Bronchial epithelial cell (primary cell): ENCODE measurements around the gene CREB3L4. TPM values are rescaled to one million over a fixed set of nuclear protein-coding genes. Genes with fewer than 3 reads are reported as not detected.

Source experiments
- DNase-seq: peaks from one replicate; pipeline ENCODE4 v3.0.0-alpha.2; 2010; ENCODE audit warnings: low read depth
- FAIRE-seq: peaks from 2 replicates; lab custom pipeline; 2011; peaks lifted over from hg19 to GRCh38; lab: Jason Lieb, UNC
- H3K27me3 ChIP-seq: 2 replicates; pipeline ENCODE4 v1.5.1; 2011; ENCODE audit warnings: low read length; ENCODE audit not compliant: control insufficient read depth, insufficient read depth
- H3K36me3 ChIP-seq: 2 replicates; pipeline ENCODE4 v1.5.1; 2011; ENCODE audit warnings: low read length; ENCODE audit not compliant: control insufficient read depth, insufficient read depth
- H3K4me3 ChIP-seq: 2 replicates; pipeline ENCODE4 v1.5.1; 2011; ENCODE audit warnings: mild to moderate bottlenecking, low read depth, low read length, control low read depth
- CTCF ChIP-seq: IDR thresholded peaks from 2 replicates; pipeline ENCODE4 v1.5.1; 2011; ENCODE audit warnings: mild to moderate bottlenecking, moderate library complexity, low read length, control low read depth, inconsistent platforms; ENCODE audit not compliant: insufficient read depth, severe bottlenecking
- total RNA-seq: library from RNA; depleted of rRNA; stranded (reverse); fragments of >200 nt; gene quantifications from 2 replicates; pipeline ENCODE4 v1.2.1, GENCODE V29; 2014

Gene CREB3L4
- total RNA-seq, result 4.6 and 7.1 TPM in 2 replicates

DNA sequence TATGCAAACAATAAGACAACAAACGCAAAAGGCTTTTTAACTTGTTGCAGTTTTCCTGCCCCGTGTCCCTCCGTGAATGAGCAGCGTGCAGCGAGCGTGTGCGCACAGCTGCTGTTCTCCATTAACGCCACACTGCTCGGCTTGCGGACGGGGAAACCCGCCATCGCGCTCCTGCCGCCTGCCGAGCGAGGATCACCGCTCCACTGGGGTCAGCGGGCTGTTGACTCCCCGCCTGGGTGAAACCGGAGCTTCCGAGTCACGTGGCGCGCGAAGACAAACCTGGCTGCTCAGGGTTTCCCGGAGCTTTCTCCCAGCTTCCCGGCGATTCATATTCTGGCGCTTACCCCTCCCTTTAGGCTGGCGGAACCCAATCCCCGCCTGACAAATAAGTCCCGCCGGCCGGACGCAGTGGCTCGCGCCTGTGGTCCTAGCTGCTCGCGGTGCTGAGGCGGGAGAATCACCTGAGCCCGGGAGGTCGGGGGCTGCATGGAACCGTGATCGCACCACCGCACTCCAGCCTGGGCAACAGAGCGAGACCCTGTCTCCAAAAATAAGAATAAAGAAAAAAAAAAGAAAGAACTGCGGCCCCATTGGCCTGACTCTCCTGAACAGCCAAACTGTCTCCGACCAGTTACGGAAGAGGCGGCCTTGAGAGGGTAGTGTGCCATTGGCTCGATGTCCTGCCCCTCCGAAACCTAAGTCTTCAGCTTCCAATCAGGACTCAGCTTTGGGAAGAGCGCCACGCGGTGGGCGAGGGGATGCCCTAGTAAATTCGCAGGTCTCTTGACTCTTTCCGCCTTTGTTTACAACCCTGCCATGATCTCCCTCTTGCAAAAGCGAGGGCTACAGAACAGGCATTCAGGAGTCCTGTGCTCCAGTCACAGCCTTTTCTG, at the start of gene CREB3L4:
TSS of gene CREB3L4 (plus strand) at position 796 of the 893 bp plus-strand sequence. CDS start 624 bp downstream, outside the sequence.
- DNase-seq (peak; percentile 97), FAIRE-seq (no peak)
- Histone ChIP-seq H3K4me3 (peak within 1 kb of the TSS; percentile 57), H3K36me3 (no peaks in the 10 kb centered on the region), H3K27me3 (no peaks in the 10 kb centered on the region)
- TF ChIP-seq CTCF, result peak; percentile 42

GRCh38 chr1:153919876-153920852, 47.5 kb upstream of the CREB3L4 start:
- FAIRE-seq (no peak), DNase-seq (peak; percentile 8)
- TF ChIP-seq CTCF, result no peak
- Histone ChIP-seq H3K4me3 (no peak overlapping the region), H3K27me3 (no peaks in the 10 kb centered on the region), H3K36me3 (peaks cover 3% of the 10 kb centered on the region)

DNA sequence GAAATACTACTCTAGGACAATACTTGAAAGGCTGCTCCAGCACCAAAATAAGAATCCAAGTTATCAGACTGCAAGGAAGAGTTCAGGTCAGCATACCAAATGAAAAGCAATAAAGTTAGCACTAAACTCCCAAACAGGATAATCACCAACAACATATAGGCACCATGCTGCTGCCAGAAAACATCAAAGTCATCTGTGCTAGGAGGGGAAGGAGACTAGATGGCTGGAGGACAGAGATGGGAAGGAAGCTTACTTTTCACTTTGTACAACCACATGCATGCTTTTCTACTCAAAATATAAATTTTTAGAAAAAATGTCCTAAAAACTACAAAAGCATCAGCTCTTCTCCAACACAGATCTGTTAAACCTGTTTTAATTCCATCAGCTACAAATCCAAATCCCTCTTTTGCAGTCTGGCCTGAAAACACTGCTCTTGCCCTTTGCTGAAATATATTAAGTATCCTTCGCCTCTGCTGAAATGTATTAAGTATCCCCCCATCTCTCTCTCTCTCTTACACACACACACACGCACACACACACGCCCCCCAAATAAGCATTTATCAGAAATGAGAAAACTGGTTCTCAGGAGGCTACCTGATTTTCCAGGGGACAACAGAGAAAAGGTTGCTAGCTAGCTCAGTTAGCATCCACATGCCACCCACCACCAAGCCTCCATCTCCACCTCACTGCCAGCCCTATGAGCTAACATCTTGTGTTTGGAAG, 46.5 kb upstream of the CREB3L4 start:
- H3K36me3 ChIP-seq, result peaks cover 3% of the 10 kb centered on the region
- DNase-seq (no peak), FAIRE-seq (no peak)
- no peak for TF ChIP-seq CTCF
- H3K27me3 ChIP-seq, result no peaks in the 10 kb centered on the region
- peak overlapping the region; percentile 42 for H3K4me3 ChIP-seq

- H3K36me3 ChIP-seq, result peaks cover 3% of the 10 kb centered on the region
- FAIRE-seq (no peak), DNase-seq (peak; percentile 13)
- H3K4me3 ChIP-seq, result peak overlapping the region; percentile 42
- no peak for TF ChIP-seq CTCF
- H3K27me3 ChIP-seq, result no peaks in the 10 kb centered on the region
These were observed 46.0 kb upstream of the CREB3L4 start for GRCh38 chr1:153921803-153922075.
